HG03066 (cell line): ENCODE data around the gene CDH13.

ENCODE experiments used
- ATAC-seq: cut with Tn5 transposase; IDR thresholded peaks from one replicate; pipeline ENCODE4 v1.9.1; 2021; ENCODE audit warnings: low read depth; ENCODE audit not compliant: unreplicated experiment

CDH13 gene

GRCh38 chr16:83136419-83136818, 509.6 kb downstream of the CDH13 start:
- ATAC-seq, result no peak

GRCh38 chr16:83136924-83137323, 510.2 kb downstream of the CDH13 start:
- no peak for ATAC-seq

GRCh38 chr16:83137326-83137781, 510.6 kb downstream of the CDH13 start:
- no peak for ATAC-seq

- ATAC-seq, result no peak
Measured at GRCh38 chr16:83137894-83138293, 511.1 kb downstream of the CDH13 start.

GRCh38 chr16:83138512-83138911, 511.7 kb downstream of the CDH13 start:
- no peak for ATAC-seq

- no peak for ATAC-seq
Measured at GRCh38 chr16:83138976-83139690, 512.4 kb downstream of the CDH13 start.

- ATAC-seq, result no peak
Measured at GRCh38 chr16:83143788-83144187, 517.0 kb downstream of the CDH13 start.

GRCh38 chr16:83145297-83145696, 518.5 kb downstream of the CDH13 start:
- no peak for ATAC-seq

- no peak for ATAC-seq
Measured at GRCh38 chr16:83147244-83147643, 520.5 kb downstream of the CDH13 start.

GRCh38 chr16:83158320-83158957, 531.7 kb downstream of the CDH13 start:
- no peak for ATAC-seq

- ATAC-seq, result no peak
Measured at GRCh38 chr16:83159049-83159448, 532.3 kb downstream of the CDH13 start.

- no peak for ATAC-seq
Measured at GRCh38 chr16:83160287-83161020, 533.7 kb downstream of the CDH13 start.

GRCh38 chr16:83162791-83163190, 536.0 kb downstream of the CDH13 start:
- no peak for ATAC-seq

- no peak for ATAC-seq
Measured at GRCh38 chr16:83164816-83165215, 538.0 kb downstream of the CDH13 start.

GRCh38 chr16:83171396-83171795, 544.6 kb downstream of the CDH13 start:
- no peak for ATAC-seq

GRCh38 chr16:83174671-83175070, 547.9 kb downstream of the CDH13 start:
- no peak for ATAC-seq

GRCh38 chr16:83176802-83177201, 550.0 kb downstream of the CDH13 start:
- no peak for ATAC-seq

GRCh38 chr16:83185902-83186301, 559.1 kb downstream of the CDH13 start:
- no peak for ATAC-seq

GRCh38 chr16:83187405-83187804, 560.6 kb downstream of the CDH13 start:
- ATAC-seq, result no peak

- no peak for ATAC-seq
Measured at GRCh38 chr16:83196796-83197195, 570.0 kb downstream of the CDH13 start.

GRCh38 chr16:83197450-83197849, 570.7 kb downstream of the CDH13 start:
- ATAC-seq, result no peak

- no peak for ATAC-seq
Measured at GRCh38 chr16:83198977-83199376, 572.2 kb downstream of the CDH13 start.
